Left ventricle myocardium inferior (tissue), 1 donor: ENCODE measurements around the gene RNF114. TPM values are rescaled to one million over a fixed set of nuclear protein-coding genes. Genes with fewer than 3 reads are reported as not detected.

Experiments
- DNase-seq: peaks from one replicate; pipeline ENCODE4 v3.0.0-alpha.2; 2020
- H3K27ac ChIP-seq: fragments of 200-600 bp; replicated peaks from 2 replicates; pipeline ENCODE4 v1.8.0; 2021
- H3K27me3 ChIP-seq: fragments of 200-600 bp; 2 replicates; pipeline ENCODE4 v1.8.0; 2021; ENCODE audit warnings: low read depth
- H3K36me3 ChIP-seq: fragments of 200-600 bp; 2 replicates; pipeline ENCODE4 v1.8.0; 2021
- H3K4me1 ChIP-seq: fragments of 200-600 bp; 2 replicates; pipeline ENCODE4 v1.8.0; 2021
- H3K4me3 ChIP-seq: fragments of 200-600 bp; 2 replicates; pipeline ENCODE4 v1.8.0; 2021; ENCODE audit warnings: mild to moderate bottlenecking, moderate library complexity
- H3K9me3 ChIP-seq: fragments of 200-600 bp; replicated peaks from 2 replicates; pipeline ENCODE4 v1.8.0; 2021
- intact Hi-C: fragments of 100-400 bp; cut with micrococcal nuclease; formaldehyde crosslinking; loops from one replicate; pipeline ENCODE4 v1.11.0; 2022
- total RNA-seq: library from RNA; stranded (reverse); fragmentation: NEBNext Ultra II Directional; extraction: Animal tissue kit (Norgen Biotek cat#: 25700); gene quantifications from one replicate; pipeline ENCODE4 v1.2.1, GENCODE V29; 2021
- TF ChIP-seq, protein P1 (sequence below): fragments of 200-600 bp; IDR thresholded peaks from 2 replicates; pipeline ENCODE4 v1.8.0; 2021; ENCODE audit warnings: antibody characterized with exemption, mild to moderate bottlenecking, borderline replicate concordance
- donor health status: DM: no; HTN: yes; CAD: no; lungs with severe emphysema.

The RNF114 gene
- total RNA-seq, 1 donor from 2014 or later, result 50.8 TPM

GRCh38 chr20:49910340-49910706 lies 25.9 kb upstream of the RNF114 start:
- DNase-seq, result no peak
- peaks cover 91% of the 10 kb centered on the region for H3K4me1 ChIP-seq
- peaks cover 27% of the 10 kb centered on the region for H3K36me3 ChIP-seq
- H3K4me3 ChIP-seq, result peak overlapping the region; percentile 44
- peak overlapping the region; percentile 94 for H3K27ac ChIP-seq
- H3K9me3 ChIP-seq, result no peaks in the 10 kb centered on the region
- H3K27me3 ChIP-seq, result no peaks in the 10 kb centered on the region
- TF ChIP-seq, protein P1, sequence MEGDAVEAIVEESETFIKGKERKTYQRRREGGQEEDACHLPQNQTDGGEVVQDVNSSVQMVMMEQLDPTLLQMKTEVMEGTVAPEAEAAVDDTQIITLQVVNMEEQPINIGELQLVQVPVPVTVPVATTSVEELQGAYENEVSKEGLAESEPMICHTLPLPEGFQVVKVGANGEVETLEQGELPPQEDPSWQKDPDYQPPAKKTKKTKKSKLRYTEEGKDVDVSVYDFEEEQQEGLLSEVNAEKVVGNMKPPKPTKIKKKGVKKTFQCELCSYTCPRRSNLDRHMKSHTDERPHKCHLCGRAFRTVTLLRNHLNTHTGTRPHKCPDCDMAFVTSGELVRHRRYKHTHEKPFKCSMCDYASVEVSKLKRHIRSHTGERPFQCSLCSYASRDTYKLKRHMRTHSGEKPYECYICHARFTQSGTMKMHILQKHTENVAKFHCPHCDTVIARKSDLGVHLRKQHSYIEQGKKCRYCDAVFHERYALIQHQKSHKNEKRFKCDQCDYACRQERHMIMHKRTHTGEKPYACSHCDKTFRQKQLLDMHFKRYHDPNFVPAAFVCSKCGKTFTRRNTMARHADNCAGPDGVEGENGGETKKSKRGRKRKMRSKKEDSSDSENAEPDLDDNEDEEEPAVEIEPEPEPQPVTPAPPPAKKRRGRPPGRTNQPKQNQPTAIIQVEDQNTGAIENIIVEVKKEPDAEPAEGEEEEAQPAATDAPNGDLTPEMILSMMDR, result no peak
- intact Hi-C loops, result no loop called here

- H3K4me3 ChIP-seq, result peak overlapping the region; percentile 96
- intact Hi-C loops, result no loop called here
- TF ChIP-seq, protein P1, result no peak
- no peaks in the 10 kb centered on the region for H3K9me3 ChIP-seq
- H3K27ac ChIP-seq, result peak overlapping the region; percentile 45
- peaks cover 3% of the 10 kb centered on the region for H3K36me3 ChIP-seq
- DNase-seq, result no peak
- H3K27me3 ChIP-seq, result no peaks in the 10 kb centered on the region
- peaks cover 87% of the 10 kb centered on the region for H3K4me1 ChIP-seq
Measured at GRCh38 chr20:49913399-49914047, 22.7 kb upstream of the RNF114 start.

DNA sequence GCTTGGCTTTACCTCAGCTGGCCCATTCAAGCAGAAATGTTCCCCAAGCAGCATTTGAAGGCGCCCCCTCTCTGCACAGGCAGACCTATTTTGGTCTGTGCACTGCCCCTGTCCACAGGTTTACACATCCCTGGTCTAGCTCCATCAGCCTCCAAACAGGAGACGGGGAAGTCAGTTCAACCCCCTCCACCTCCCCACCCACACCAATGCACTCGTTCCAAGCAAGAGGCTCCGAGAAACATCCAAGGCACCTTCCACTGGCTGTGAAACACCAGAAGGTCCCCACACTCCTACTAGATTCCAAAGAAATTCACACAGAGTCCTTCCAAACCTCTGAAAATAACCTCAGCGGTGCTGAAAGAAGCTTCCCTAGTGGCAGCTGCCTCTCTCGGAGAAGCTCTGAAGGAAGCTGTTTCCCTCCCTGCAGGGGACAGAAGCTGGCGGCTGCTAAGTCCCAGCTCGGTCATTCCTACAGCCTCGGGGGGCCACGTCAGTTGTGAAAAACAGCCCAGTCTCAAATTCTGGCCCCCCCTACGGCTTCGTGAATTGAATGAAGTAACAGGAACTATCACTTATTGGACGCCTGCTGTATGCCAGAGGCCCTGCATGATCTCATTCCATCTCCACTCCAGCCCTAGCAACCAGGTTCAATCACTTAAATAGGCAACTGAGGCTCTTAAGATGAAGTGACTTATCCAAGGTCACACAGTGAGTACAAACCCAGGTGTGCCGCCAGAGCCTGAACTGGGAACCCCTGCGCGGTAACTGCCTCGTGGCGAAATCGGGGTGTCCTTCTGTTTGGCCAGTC lies 21.7 kb upstream of the RNF114 start:
- peak overlapping the region; percentile 96 for H3K4me3 ChIP-seq
- H3K27ac ChIP-seq, result peak overlapping the region; percentile 99
- intact Hi-C loops, result no loop called here
- peaks cover 77% of the 10 kb centered on the region for H3K4me1 ChIP-seq
- TF ChIP-seq, protein P1, result no peak
- no peak for DNase-seq
- H3K36me3 ChIP-seq, result no peaks in the 10 kb centered on the region
- no peaks in the 10 kb centered on the region for H3K9me3 ChIP-seq
- H3K27me3 ChIP-seq, result no peaks in the 10 kb centered on the region

- Histone ChIP-seq H3K4me1 (peaks cover 72% of the 10 kb centered on the region), H3K27me3 (no peaks in the 10 kb centered on the region), H3K36me3 (no peaks in the 10 kb centered on the region), H3K27ac (peak overlapping the region; percentile 99), H3K4me3 (peak overlapping the region; percentile 96), H3K9me3 (no peaks in the 10 kb centered on the region)
- no peak for DNase-seq
- intact Hi-C loops, result no loop called here
- TF ChIP-seq, protein P1, result peak; percentile 11
Measured at GRCh38 chr20:49915118-49915379, 21.1 kb upstream of the RNF114 start.

DNA sequence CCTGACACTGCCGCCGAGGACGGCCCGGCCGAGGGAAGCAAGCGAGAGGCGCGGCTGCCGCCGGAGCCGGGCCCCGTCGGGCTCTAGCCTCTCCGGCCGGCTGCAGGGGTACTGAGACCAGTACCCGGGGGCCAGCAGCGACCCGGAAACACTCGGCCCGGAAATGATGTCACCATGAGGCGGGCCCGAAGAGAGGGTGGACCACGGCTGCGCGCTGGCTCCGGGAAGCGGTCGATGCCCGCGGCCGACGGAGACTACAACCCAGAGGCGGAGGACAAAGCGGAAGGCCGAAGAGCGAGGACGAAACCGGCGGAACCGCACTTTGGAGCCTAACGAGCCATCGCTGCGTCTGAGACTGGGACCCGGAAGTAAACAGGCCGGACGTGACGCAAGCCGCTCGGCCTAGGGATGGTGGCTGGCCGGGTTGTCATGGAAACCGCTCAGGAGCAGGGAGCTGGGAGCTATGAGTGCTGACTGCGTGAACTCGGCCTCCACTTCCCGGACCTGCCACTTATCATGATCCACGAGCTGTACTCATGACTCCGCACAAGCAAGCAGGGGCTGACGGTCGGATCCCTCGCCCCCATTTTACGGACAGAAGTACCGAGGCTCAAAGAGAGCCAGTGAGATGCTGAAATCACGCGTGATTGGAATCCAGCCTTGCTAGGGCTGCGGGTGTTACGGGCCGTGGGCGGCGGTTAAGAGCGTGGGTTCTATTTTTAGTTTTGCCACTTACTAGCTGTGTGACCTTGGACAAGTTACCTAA lies 20.6 kb upstream of the RNF114 start, which contains the start of gene SPATA2:
Gene SPATA2, minus strand, starts transcription at position 150 of the 766 bp plus-strand sequence. CDS start 7,039 bp downstream, outside the sequence.
- Histone ChIP-seq H3K9me3 (no peaks in the 10 kb centered on the region), H3K4me1 (peaks cover 67% of the 10 kb centered on the region), H3K4me3 (peak within 1 kb of the TSS; percentile 96), H3K36me3 (no peaks in the 10 kb centered on the region), H3K27me3 (no peaks in the 10 kb centered on the region), H3K27ac (peak within 1 kb of the TSS; percentile 99)
- intact Hi-C loops, result no loop called here
- TF ChIP-seq, protein P1, result no peak
- DNase-seq, result peak; percentile 96
